Erythroblast (primary cell): ENCODE data around the gene PEF1.

Experiments
- GATA1 ChIP-seq: IDR thresholded peaks from 2 replicates; pipeline ENCODE4 v1.6.1; 2011; ENCODE audit warnings: low read depth, mild to moderate bottlenecking, control low read depth, low read length, moderate library complexity
- POLR2A ChIP-seq: IDR thresholded peaks from 2 replicates; pipeline ENCODE4 v1.6.1; 2011; ENCODE audit warnings: mild to moderate bottlenecking, low read length

DNA sequence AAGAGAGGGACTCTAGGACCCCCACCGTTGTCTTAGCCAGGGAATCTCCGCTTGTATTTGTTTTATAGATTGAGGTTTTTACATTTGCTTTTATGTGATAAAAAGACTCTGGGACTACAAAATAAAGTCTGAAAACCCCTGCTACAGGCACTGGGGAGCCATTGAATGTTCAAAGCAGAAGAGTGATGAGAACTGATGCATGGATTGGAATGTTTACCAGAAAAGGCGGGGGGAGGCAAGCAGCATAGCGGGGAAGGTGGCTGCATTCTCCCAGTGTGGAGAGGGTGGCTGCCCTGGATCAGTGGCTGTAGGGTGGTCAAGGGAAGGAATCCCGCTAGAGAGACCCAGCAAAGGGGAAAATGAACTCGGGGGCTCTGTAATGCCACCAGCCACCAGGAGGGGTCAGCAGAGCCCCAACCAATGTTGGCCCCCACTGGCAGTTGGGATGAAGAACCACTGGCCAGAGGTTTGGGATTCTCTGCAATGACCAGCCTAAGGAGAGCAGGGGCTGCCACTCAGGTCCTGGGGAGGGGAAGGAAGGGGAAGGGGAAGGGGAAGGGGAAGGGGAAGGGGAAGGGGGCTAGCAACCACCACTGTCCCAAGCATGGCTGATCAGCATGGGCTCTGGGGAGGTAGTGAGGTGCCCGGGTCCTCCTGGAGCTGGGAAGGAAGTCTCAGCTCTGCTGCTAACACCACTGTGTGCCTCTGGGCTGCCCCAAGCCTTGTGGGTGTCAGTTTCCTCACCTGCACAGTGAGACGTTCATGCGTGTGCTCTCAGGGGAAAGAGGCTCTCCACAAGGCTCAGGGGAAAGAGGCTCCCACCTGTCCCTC lies 19.2 kb upstream of the PEF1 start:
- no peak for TF ChIP-seq POLR2A
- no peak for TF ChIP-seq GATA1
